K562 (cell line): ENCODE data around the gene DNMT1. TPM values are rescaled to one million over a fixed set of nuclear protein-coding genes. Genes with fewer than 3 reads are reported as not detected.

Experiments used
- CBFA2T2 ChIP-seq: fragments of 450-650 bp; conservative IDR thresholded peaks from 2 replicates; pipeline ENCODE4 v1.6.1; 2017; ENCODE audit warnings: mild to moderate bottlenecking
- CBFB ChIP-seq: sonication (generic); formaldehyde crosslinking; IDR thresholded peaks from 2 replicates; pipeline ENCODE4 v1.4.0; 2020; ENCODE audit warnings: mild to moderate bottlenecking, missing genetic modification reagents
- CHD1 ChIP-seq: fragments of 200-600 bp; sonication (generic); IDR thresholded peaks from one replicate; pipeline ENCODE4 v1.6.1; 2012; ENCODE audit warnings: mild to moderate bottlenecking, moderate library complexity, low read length, inconsistent platforms
- HCFC1 ChIP-seq: IDR thresholded peaks from 2 replicates; pipeline ENCODE4 v1.6.1; 2012; ENCODE audit warnings: low read depth, low read length, improper control_type of control experiment
- HDGF ChIP-seq: fragments of 450-650 bp; IDR thresholded peaks from 2 replicates; pipeline ENCODE4 v1.6.1; 2016
- IRF2 ChIP-seq: sonication (generic); formaldehyde crosslinking; IDR thresholded peaks from 2 replicates; pipeline ENCODE4 v1.8.1; 2022; ENCODE audit warnings: mild to moderate bottlenecking, missing genetic modification reagents
- KDM2B ChIP-seq: fragments of 250-450 bp; sonication (Bioruptor Pico); IDR thresholded peaks from 2 replicates; pipeline ENCODE4 v1.8.0; 2021; ENCODE audit warnings: mild to moderate bottlenecking, moderate library complexity
- MAFG ChIP-seq: fragments of 450-650 bp; conservative IDR thresholded peaks from 2 replicates; pipeline ENCODE4 v1.6.1; 2016; ENCODE audit warnings: missing genetic modification characterization, missing compliant biosample characterization
- MBD2 ChIP-seq: sonication (generic); IDR thresholded peaks from 2 replicates; pipeline ENCODE4 v1.6.1; 2016; ENCODE audit warnings: low read depth, borderline replicate concordance
- NR3C1 ChIP-seq: sonication (generic); formaldehyde crosslinking; IDR thresholded peaks from 2 replicates; pipeline ENCODE4 v1.8.1; 2022; ENCODE audit warnings: missing genetic modification reagents
- PCBP1 ChIP-seq: fragments of 200-400 bp; formaldehyde crosslinking; IDR thresholded peaks from 2 replicates; pipeline ENCODE4 v1.6.1; 2018; ENCODE audit warnings: mild to moderate bottlenecking, low read depth, low read length; ENCODE audit not compliant: poor library complexity, severe bottlenecking
- PHF21A ChIP-seq: fragments of 450-650 bp; IDR thresholded peaks from 2 replicates; pipeline ENCODE4 v1.6.1; 2017; ENCODE audit warnings: low read depth, borderline replicate concordance
- PPARD ChIP-seq: fragments of 250-450 bp; sonication (Bioruptor Pico); IDR thresholded peaks from 2 replicates; pipeline ENCODE4 v1.8.0; 2022; ENCODE audit warnings: inconsistent platforms, mild to moderate bottlenecking, moderate library complexity
- TCF7L2 ChIP-seq: fragments of 150-350 bp; IDR thresholded peaks from 2 replicates; pipeline ENCODE4 v1.6.1; 2016; ENCODE audit warnings: low read depth, mild to moderate bottlenecking, low read length, moderate library complexity
- TEAD4 ChIP-seq, 2 experiments: sonication (generic) in 1 of 2; formaldehyde crosslinking in 1 of 2; IDR thresholded peaks; 2 replicates each; pipeline versions ENCODE4 v1.6.1 to v1.8.0; 2012 to 2022; ENCODE audit warnings: borderline replicate concordance in 1 of 2, inconsistent platforms in 1 of 2, low read length in 1 of 2, mild to moderate bottlenecking in 1 of 2, missing genetic modification reagents in 1 of 2
- ZNF551 ChIP-seq: fragments of 250-450 bp; sonication (Bioruptor Pico); IDR thresholded peaks from 2 replicates; pipeline ENCODE4 v1.5.0; 2021; ENCODE audit warnings: mild to moderate bottlenecking, moderate library complexity
- ZNF79 ChIP-seq: fragments of 250-450 bp; sonication (Bioruptor Pico); IDR thresholded peaks from 2 replicates; pipeline ENCODE4 v1.4.0; 2020; ENCODE audit warnings: low read depth, mild to moderate bottlenecking, moderate library complexity
- polyA plus RNA-seq, 8 experiments: library from polyadenylated mRNA; depleted of rRNA in 4 of 8; stranded (reverse) in 5 of 8; unstranded in 3 of 8; fragments of >200 nt; fragmentation: Nextera tagmentation in 2 of 8; fragmentation: Illumina TruSeq in 1 of 8; extraction: Ambion mirVana in 2 of 8; extraction: Trizol in 1 of 8; gene quantifications; 2 replicates each; pipeline versions ENCODE4 v1.2.1 to v1.2.3, GENCODE V29; 2011 to 2014; ENCODE audit warnings: inconsistent platforms in 1 of 8, missing spikeins in 1 of 8
- total RNA-seq, 7 experiments: library from RNA; depleted of rRNA in 6 of 7; stranded (reverse); fragments of >200 nt in 6 of 7; fragmentation: Illumina TruSeq in 2 of 7; extraction: Trizol in 2 of 7; gene quantifications; 2 replicates each; pipeline versions ENCODE4 v1.2.1 to v1.2.3, GENCODE V29; 2011 to 2021; ENCODE audit warnings: low replicate concordance in 1 of 7
- TF ChIP-seq, protein P1 (sequence below): fragments of 450-650 bp; IDR thresholded peaks from 2 replicates; pipeline ENCODE4 v1.6.1; 2016; ENCODE audit warnings: low read depth
- TF ChIP-seq, protein P2 (sequence below): sonication (generic); formaldehyde crosslinking; IDR thresholded peaks from 2 replicates; pipeline ENCODE4 v1.4.0; 2020; ENCODE audit warnings: mild to moderate bottlenecking, missing genetic modification reagents

DNMT1 gene
- total and polyA plus RNA-seq, 9 of the 15 experiments (the other 6 are each of a cell fraction or from before 2014, with no cell fraction given), result 80.1 to 271 (median 121) TPM

DNA sequence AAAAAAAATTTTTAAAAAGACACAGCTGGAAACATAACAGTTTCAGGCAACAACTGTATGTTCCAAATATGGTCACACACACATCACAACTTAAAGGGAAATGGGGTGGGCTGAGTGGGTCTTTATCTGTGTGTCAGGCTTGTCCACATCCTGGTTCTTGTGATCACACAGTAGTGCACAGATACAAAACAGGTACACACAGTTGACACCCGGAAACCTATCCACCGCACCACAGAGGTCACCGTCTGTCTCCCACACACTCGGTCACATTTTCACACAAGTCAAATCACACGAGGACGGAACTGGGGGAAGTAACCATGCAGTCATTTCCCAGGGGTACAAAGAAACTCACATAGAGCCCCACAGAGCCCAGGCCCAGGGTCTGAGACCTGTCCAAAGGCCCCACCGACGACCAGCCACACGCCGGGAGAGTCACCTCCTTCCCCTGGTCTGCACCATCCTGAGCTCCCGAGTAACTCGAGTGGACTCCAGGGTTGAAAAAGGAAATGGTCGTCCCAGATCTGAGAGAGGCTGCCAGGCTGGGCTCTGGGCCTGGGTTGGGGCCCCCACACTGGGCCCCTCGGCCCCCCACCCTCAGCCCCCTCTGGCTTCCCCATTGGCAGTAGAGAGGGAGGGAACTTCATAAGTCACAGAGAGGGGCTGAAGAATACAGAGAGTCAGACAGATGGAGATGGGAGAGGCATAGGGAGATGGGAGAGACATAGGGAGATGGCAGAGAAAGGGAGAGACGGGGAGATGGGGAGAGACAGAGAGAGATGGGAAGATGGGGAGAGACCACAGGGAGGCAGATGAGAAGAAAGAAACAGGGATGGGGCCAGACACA, 89.9 kb downstream of the DNMT1 start (continued):
- TF ChIP-seq, protein P1, sequence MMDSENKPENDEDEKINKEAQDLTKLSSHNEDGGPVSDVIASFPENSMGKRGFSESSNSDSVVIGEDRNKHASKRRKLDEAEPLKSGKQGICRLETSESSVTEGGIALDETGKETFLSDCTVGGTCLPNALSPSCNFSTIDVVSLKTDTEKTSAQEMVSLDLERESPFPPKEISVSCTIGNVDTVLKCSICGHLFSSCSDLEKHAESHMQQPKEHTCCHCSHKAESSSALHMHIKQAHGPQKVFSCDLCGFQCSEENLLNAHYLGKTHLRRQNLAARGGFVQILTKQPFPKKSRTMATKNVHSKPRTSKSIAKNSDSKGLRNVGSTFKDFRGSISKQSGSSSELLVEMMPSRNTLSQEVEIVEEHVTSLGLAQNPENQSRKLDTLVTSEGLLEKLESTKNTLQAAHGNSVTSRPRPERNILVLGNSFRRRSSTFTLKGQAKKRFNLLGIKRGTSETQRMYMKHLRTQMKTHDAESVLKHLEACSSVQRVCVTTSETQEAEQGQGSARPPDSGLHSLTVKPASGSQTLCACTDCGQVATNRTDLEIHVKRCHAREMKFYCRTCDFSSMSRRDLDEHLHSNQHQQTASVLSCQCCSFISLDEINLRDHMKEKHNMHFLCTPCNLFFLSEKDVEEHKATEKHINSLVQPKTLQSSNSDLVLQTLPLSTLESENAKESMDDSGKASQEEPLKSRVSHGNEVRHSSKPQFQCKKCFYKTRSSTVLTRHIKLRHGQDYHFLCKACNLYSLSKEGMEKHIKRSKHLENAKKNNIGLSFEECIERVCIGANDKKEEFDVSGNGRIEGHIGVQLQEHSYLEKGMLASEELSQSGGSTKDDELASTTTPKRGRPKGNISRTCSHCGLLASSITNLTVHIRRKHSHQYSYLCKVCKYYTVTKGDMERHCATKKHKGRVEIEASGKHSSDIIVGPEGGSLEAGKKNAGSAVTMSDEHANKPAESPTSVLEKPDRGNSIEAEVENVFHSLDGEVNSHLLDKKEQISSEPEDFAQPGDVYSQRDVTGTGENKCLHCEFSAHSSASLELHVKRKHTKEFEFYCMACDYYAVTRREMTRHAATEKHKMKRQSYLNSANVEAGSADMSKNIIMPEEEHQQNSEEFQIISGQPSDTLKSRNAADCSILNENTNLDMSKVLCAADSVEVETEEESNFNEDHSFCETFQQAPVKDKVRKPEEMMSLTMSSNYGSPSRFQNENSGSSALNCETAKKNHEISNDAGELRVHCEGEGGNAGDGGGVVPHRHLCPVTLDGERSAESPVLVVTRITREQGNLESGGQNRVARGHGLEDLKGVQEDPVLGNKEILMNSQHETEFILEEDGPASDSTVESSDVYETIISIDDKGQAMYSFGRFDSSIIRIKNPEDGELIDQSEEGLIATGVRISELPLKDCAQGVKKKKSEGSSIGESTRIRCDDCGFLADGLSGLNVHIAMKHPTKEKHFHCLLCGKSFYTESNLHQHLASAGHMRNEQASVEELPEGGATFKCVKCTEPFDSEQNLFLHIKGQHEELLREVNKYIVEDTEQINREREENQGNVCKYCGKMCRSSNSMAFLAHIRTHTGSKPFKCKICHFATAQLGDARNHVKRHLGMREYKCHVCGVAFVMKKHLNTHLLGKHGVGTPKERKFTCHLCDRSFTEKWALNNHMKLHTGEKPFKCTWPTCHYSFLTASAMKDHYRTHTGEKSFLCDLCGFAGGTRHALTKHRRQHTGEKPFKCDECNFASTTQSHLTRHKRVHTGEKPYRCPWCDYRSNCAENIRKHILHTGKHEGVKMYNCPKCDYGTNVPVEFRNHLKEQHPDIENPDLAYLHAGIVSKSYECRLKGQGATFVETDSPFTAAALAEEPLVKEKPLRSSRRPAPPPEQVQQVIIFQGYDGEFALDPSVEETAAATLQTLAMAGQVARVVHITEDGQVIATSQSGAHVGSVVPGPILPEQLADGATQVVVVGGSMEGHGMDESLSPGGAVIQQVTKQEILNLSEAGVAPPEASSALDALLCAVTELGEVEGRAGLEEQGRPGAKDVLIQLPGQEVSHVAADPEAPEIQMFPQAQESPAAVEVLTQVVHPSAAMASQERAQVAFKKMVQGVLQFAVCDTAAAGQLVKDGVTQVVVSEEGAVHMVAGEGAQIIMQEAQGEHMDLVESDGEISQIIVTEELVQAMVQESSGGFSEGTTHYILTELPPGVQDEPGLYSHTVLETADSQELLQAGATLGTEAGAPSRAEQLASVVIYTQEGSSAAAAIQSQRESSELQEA, result no peak
- no peak for TF ChIP-seq KDM2B (CRISPR knock-in tag)
- no peak for TF ChIP-seq CHD1
- no peak for TF ChIP-seq TCF7L2
- no peak for TF ChIP-seq TEAD4 (IDR thresholded peaks at IDR 0.05; ENCODE audit: low read length)
- no peak for TF ChIP-seq TEAD4 (CRISPR knock-in tag; IDR thresholded peaks at IDR 0.05; ENCODE audit: borderline replicate concordance)
- TF ChIP-seq HDGF, result no peak
- TF ChIP-seq CBFB (CRISPR knock-in tag), result no peak
- no peak for TF ChIP-seq IRF2 (CRISPR knock-in tag)
- TF ChIP-seq PHF21A, result no peak
- no peak for TF ChIP-seq HCFC1
- TF ChIP-seq NR3C1 (CRISPR knock-in tag), result no peak
- no peak for TF ChIP-seq ZNF79 (CRISPR knock-in tag)
- no peak for TF ChIP-seq ZNF551 (CRISPR knock-in tag)
- TF ChIP-seq PCBP1, result no peak
- no peak for TF ChIP-seq PPARD (CRISPR knock-in tag)
- no peak for TF ChIP-seq MAFG (tag)
- no peak for TF ChIP-seq MBD2
- TF ChIP-seq, protein P2, sequence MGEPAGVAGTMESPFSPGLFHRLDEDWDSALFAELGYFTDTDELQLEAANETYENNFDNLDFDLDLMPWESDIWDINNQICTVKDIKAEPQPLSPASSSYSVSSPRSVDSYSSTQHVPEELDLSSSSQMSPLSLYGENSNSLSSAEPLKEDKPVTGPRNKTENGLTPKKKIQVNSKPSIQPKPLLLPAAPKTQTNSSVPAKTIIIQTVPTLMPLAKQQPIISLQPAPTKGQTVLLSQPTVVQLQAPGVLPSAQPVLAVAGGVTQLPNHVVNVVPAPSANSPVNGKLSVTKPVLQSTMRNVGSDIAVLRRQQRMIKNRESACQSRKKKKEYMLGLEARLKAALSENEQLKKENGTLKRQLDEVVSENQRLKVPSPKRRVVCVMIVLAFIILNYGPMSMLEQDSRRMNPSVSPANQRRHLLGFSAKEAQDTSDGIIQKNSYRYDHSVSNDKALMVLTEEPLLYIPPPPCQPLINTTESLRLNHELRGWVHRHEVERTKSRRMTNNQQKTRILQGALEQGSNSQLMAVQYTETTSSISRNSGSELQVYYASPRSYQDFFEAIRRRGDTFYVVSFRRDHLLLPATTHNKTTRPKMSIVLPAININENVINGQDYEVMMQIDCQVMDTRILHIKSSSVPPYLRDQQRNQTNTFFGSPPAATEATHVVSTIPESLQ, result no peak
- 0 out of 2 replicates have a peak, but pooled peaks have one; percentile 24 for TF ChIP-seq CBFA2T2
